Prostate gland (tissue), 2 donors: Measurements from ENCODE around the gene DDAH1. TPM values are rescaled to one million over a fixed set of nuclear protein-coding genes. Genes with fewer than 3 reads are reported as not detected.

Experiments
- DNase-seq: peaks from one replicate; pipeline ENCODE4 v3.0.0-alpha.2; 2019; ENCODE audit warnings: low spot score
- H3K27ac ChIP-seq, 2 donors: fragments of 200-600 bp; sonication (generic); 2 replicates each; pipeline ENCODE4 v1.5.1; 2017 to 2019
- H3K27me3 ChIP-seq: fragments of 200-600 bp; sonication (generic); replicated peaks from 2 replicates; pipeline ENCODE4 v1.5.1; 2019; ENCODE audit not compliant: insufficient read depth
- H3K36me3 ChIP-seq, 2 donors: fragments of 200-600 bp; sonication (generic); 1 replicate in 1 of 2; 2 replicates in 1 of 2; pipeline versions ENCODE4 v1.5.1 to v1.8.1; 2017 to 2019
- H3K4me1 ChIP-seq: fragments of 200-600 bp; sonication (generic); replicated peaks from 2 replicates; pipeline ENCODE4 v1.5.1; 2019
- H3K4me3 ChIP-seq, 2 donors: fragments of 200-600 bp; sonication (generic); 2 replicates each; pipeline ENCODE4 v1.5.1; 2017 to 2019
- H3K9me3 ChIP-seq: fragments of 200-600 bp; sonication (generic); 2 replicates; pipeline ENCODE4 v1.5.1; 2017
- POLR2A ChIP-seq: fragments of 450-650 bp; IDR thresholded peaks from one replicate; pipeline ENCODE4 v1.6.1; 2016; ENCODE audit warnings: antibody characterized with exemption, mild to moderate bottlenecking
- POLR2AphosphoS5 ChIP-seq: sonication (generic); formaldehyde crosslinking; IDR thresholded peaks from one replicate; pipeline ENCODE4 v1.6.1; 2017; ENCODE audit warnings: antibody characterized with exemption
- WGBS: methylation state at CpG from one replicate; pipeline ENCODE4 v1.1.5; 2018; 5-methylcytosine and 5-hydroxymethylcytosine counted together
- intact Hi-C: fragments of 100-400 bp; cut with DNase I; formaldehyde crosslinking; loops from one replicate; pipeline ENCODE4 v1.14.2; 2022
- total RNA-seq, 2 donors: library from RNA; depleted of rRNA; stranded (reverse); fragments of >200 nt; gene quantifications; one replicate each; pipeline ENCODE4 v1.1.0, GENCODE V29; 2016
- TF ChIP-seq, protein P1 (sequence below), 4 experiments: fragments of 200-600 bp in 2 of 4; fragments of 450-650 bp in 2 of 4; sonication (generic) in 2 of 4; IDR thresholded peaks; 1 replicate in 3 of 4; 2 replicates in 1 of 4; pipeline ENCODE4 v1.5.1; 2016 to 2019; ENCODE audit warnings: antibody characterized with exemption in 4 of 4, mild to moderate bottlenecking in 2 of 4, moderate library complexity in 2 of 4

The DDAH1 gene
- total RNA-seq, 2 donors from 2014 or later = 61.6 to 70.7 TPM

GRCh38 chr1:85276215-85276977 is 188.6 kb downstream of the DDAH1 start, which contains the start of gene BCL10:
Gene BCL10 (minus strand): TSS chr1:85276632. CDS start chr1:85276352, 280 bp downstream.
- H3K27me3 ChIP-seq = no peaks in the 10 kb centered on the region
- peak; percentile 99 for DNase-seq
- 1% methylated on average over 61 of the region's 78 CpGs for WGBS
- H3K4me3 ChIP-seq = peak within 1 kb of the TSS; percentile 86 to 91
- H3K4me1 ChIP-seq = no peaks in the 10 kb centered on the region
- TF ChIP-seq, protein P1, sequence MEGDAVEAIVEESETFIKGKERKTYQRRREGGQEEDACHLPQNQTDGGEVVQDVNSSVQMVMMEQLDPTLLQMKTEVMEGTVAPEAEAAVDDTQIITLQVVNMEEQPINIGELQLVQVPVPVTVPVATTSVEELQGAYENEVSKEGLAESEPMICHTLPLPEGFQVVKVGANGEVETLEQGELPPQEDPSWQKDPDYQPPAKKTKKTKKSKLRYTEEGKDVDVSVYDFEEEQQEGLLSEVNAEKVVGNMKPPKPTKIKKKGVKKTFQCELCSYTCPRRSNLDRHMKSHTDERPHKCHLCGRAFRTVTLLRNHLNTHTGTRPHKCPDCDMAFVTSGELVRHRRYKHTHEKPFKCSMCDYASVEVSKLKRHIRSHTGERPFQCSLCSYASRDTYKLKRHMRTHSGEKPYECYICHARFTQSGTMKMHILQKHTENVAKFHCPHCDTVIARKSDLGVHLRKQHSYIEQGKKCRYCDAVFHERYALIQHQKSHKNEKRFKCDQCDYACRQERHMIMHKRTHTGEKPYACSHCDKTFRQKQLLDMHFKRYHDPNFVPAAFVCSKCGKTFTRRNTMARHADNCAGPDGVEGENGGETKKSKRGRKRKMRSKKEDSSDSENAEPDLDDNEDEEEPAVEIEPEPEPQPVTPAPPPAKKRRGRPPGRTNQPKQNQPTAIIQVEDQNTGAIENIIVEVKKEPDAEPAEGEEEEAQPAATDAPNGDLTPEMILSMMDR (IDR thresholded peaks at IDR 0.05) = peak in 1 of 4 experiments; percentile 14
- TF ChIP-seq POLR2AphosphoS5 = peak; percentile 97
- TF ChIP-seq POLR2A = peak; percentile 97
- H3K27ac ChIP-seq = peak within 1 kb of the TSS; percentile 97 to 98
- H3K9me3 ChIP-seq = no peaks in the 10 kb centered on the region
- no peaks in the 10 kb centered on the region for H3K36me3 ChIP-seq
- intact Hi-C loops = no loop called here

- Histone ChIP-seq H3K27ac (peak overlapping the region; percentile 97 to 98), H3K4me3 (peak overlapping the region; percentile 86 to 91), H3K9me3 (no peaks in the 10 kb centered on the region), H3K27me3 (no peaks in the 10 kb centered on the region), H3K4me1 (no peaks in the 10 kb centered on the region), H3K36me3 (no peaks in the 10 kb centered on the region)
- TF ChIP-seq POLR2AphosphoS5 (no peak), POLR2A (no peak)
- TF ChIP-seq, protein P1 (IDR thresholded peaks at IDR 0.05) = no peak
- 1% methylated on average over 13 of the region's 13 CpGs for WGBS
- intact Hi-C loops = no loop called here
- no peak for DNase-seq
Measured at GRCh38 chr1:85275701-85276214, 189.2 kb downstream of the DDAH1 start.

DNA sequence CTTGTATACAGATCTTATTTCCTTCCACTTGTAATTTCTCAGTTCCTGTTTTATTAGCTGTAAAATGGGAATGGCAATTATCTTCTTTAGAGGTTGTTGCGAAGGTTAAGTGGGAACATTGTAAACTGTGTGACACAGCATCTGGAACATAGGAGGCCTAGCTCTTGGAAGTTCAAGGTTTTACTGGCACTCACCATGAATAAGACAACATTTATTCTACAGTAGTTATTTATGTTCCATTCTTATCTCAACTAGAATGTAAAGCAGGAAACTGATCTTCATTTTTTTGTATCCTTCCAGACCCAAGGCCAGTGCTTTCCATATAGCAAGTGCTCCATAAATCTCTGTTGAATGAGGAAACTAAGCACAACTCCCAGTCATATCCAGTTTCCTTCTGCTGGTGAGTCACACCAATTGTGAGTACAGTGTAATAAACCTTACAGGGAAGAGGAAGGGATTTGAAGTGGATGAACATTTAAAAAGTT is 189.9 kb downstream of the DDAH1 start:
- Histone ChIP-seq H3K4me3 (peak overlapping the region; percentile 86 to 91), H3K27me3 (no peaks in the 10 kb centered on the region), H3K27ac (peak overlapping the region; percentile 97 to 98), H3K9me3 (no peaks in the 10 kb centered on the region), H3K36me3 (peaks cover 0 to 4% of the 10 kb centered on the region in 2 donors), H3K4me1 (no peaks in the 10 kb centered on the region)
- TF ChIP-seq POLR2A = peak; percentile 27
- TF ChIP-seq, protein P1 (IDR thresholded peaks at IDR 0.05) = no peak
- peak; percentile 62 for TF ChIP-seq POLR2AphosphoS5
- WGBS = 36% methylated on average over 1 of the region's 1 CpG
- intact Hi-C loops = no loop called here
- DNase-seq = no peak

DNA sequence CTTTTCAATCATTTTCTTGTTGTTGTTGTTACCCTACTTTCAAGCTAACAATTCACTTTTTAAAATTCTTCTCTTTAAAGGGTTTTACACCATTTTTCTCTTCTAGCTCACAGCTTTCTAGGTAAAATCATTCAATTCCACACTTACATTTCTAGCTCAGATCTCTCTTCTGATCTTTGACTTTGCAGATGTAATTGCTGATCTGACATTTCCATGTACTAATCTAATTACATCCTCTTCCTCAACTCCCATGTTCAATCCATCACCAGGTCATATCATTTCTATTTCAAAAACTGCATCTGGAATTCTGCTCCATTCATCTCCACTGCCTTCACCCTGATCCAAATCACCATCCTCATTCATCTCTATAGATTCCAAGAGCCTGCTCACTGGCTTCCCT is 191.6 kb downstream of the DDAH1 start:
- TF ChIP-seq POLR2A = no peak
- TF ChIP-seq, protein P1 (IDR thresholded peaks at IDR 0.05) = no peak
- TF ChIP-seq POLR2AphosphoS5 = no peak
- no peaks in the 10 kb centered on the region for H3K4me1 ChIP-seq
- no peak overlapping the region for H3K4me3 ChIP-seq
- DNase-seq = no peak
- H3K36me3 ChIP-seq = peaks cover 0 to 4% of the 10 kb centered on the region in 2 donors
- no peaks in the 10 kb centered on the region for H3K27me3 ChIP-seq
- no peak overlapping the region for H3K27ac ChIP-seq
- intact Hi-C loops = no loop called here
- no peaks in the 10 kb centered on the region for H3K9me3 ChIP-seq
